Peyer's patch (tissue), 4 donors: ENCODE results near the gene RALGPS2.

Source experiments
- CTCF ChIP-seq, 6 experiments: fragments of 450-650 bp in 4 of 6; fragments of 200-600 bp in 2 of 6; sonication (generic) in 1 of 6; IDR thresholded peaks; one replicate each; pipeline ENCODE4 v1.5.1; 2017 to 2019; ENCODE audit warnings: antibody characterized with exemption in 6 of 6, mild to moderate bottlenecking in 3 of 6, moderate library complexity in 1 of 6
- POLR2A ChIP-seq, 2 donors: fragments of 450-650 bp; IDR thresholded peaks; one replicate each; pipeline ENCODE4 v1.5.1; 2017; ENCODE audit warnings: antibody characterized with exemption in 2 of 2, mild to moderate bottlenecking in 2 of 2, moderate library complexity in 2 of 2

- TF ChIP-seq CTCF (IDR thresholded peaks at IDR 0.05) (no peak), POLR2A (IDR thresholded peaks at IDR 0.05) (no peak)
Observed at GRCh38 chr1:178740491-178740890, 15.4 kb downstream of the RALGPS2 start.
